Measurements from ENCODE around the gene TREM2. TPM values are rescaled to one million over a fixed set of nuclear protein-coding genes. Genes with fewer than 3 reads are reported as not detected.

TREM2 gene
- polyA plus RNA-seq, 2 donors, result 0.49 to 0.84 TPM

- Histone ChIP-seq H3K4me3 (ENCODE audit: low read depth in 1 of 2, low read length in 2 of 2) (no peak overlapping the region), H3K4me1 (ENCODE audit: control insufficient read depth in 2 of 2, insufficient read depth in 2 of 2, low read length in 1 of 2) (peaks cover 0 to under 1% of the 10 kb centered on the region in 2 donors), H3K27ac (ENCODE audit: low read depth in 2 of 2, low read length in 1 of 2) (no peak overlapping the region), H3K27me3 (ENCODE audit: control insufficient read depth in 1 of 2, insufficient read depth in 2 of 2, low read length in 2 of 2) (no peaks in the 10 kb centered on the region), H3K9me3 (ENCODE audit: control insufficient read depth in 2 of 2, insufficient read depth in 1 of 2, low read depth in 1 of 2, low read length in 1 of 2) (peaks cover 3% of the 10 kb centered on the region in 2 donors), H3K36me3 (ENCODE audit: control insufficient read depth in 2 of 2, insufficient read depth in 2 of 2, low read length in 1 of 2) (no peaks in the 10 kb centered on the region)
- 70 to 74% methylated on average over 10 of the region's 10 CpGs for WGBS, 2 donors
Measured at GRCh38 chr6:41186031-41186562, 23.2 kb upstream of the TREM2 start.

DNA sequence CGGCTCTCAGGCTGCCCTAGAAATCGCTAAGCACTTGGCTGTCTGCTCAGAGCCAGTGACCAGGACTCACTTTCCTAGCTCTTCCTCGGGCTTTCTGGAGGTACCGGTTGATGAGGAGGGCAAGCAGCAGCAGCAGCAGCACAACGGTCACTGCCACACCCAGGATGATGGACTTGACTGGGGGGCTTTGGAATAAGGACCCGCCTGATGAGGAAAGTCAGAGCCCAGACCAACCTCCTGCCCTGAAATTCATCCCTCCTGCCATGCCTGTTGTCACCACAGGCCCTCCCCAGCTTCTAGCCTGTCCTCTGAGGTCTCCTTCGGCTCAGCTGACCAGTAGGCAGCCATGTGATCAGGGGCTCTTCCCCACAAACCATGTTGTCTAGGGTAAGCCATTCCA is 21.8 kb upstream of the TREM2 start:
- no peak overlapping the region for H3K4me3 ChIP-seq (ENCODE audit: low read depth in 1 of 2, low read length in 2 of 2)
- no peaks in the 10 kb centered on the region for H3K4me1 ChIP-seq (ENCODE audit: control insufficient read depth in 2 of 2, insufficient read depth in 2 of 2, low read length in 1 of 2)
- H3K9me3 ChIP-seq (ENCODE audit: control insufficient read depth in 2 of 2, insufficient read depth in 1 of 2, low read depth in 1 of 2, low read length in 1 of 2), result peaks cover 1 to 3% of the 10 kb centered on the region in 2 donors
- no peaks in the 10 kb centered on the region for H3K36me3 ChIP-seq (ENCODE audit: control insufficient read depth in 2 of 2, insufficient read depth in 2 of 2, low read length in 1 of 2)
- no peak overlapping the region for H3K27ac ChIP-seq (ENCODE audit: low read depth in 2 of 2, low read length in 1 of 2)
- no peaks in the 10 kb centered on the region for H3K27me3 ChIP-seq (ENCODE audit: control insufficient read depth in 1 of 2, insufficient read depth in 2 of 2, low read length in 2 of 2)
- 79 to 81% methylated on average over 7 of the region's 7 CpGs for WGBS, 2 donors

- no peaks in the 10 kb centered on the region for H3K9me3 ChIP-seq (ENCODE audit: control insufficient read depth in 2 of 2, insufficient read depth in 1 of 2, low read depth in 1 of 2, low read length in 1 of 2)
- no peak overlapping the region for H3K27ac ChIP-seq (ENCODE audit: low read depth in 2 of 2, low read length in 1 of 2)
- H3K4me3 ChIP-seq (ENCODE audit: low read depth in 1 of 2, low read length in 2 of 2), result no peak overlapping the region
- H3K36me3 ChIP-seq (ENCODE audit: control insufficient read depth in 2 of 2, insufficient read depth in 2 of 2, low read length in 1 of 2), result no peaks in the 10 kb centered on the region
- H3K27me3 ChIP-seq (ENCODE audit: control insufficient read depth in 1 of 2, insufficient read depth in 2 of 2, low read length in 2 of 2), result no peaks in the 10 kb centered on the region
- H3K4me1 ChIP-seq (ENCODE audit: control insufficient read depth in 2 of 2, insufficient read depth in 2 of 2, low read length in 1 of 2), result no peaks in the 10 kb centered on the region
- 71 to 75% methylated on average over 4 of the region's 4 CpGs for WGBS, 2 donors
Measured at GRCh38 chr6:41182069-41183034, 19.4 kb upstream of the TREM2 start.

DNA sequence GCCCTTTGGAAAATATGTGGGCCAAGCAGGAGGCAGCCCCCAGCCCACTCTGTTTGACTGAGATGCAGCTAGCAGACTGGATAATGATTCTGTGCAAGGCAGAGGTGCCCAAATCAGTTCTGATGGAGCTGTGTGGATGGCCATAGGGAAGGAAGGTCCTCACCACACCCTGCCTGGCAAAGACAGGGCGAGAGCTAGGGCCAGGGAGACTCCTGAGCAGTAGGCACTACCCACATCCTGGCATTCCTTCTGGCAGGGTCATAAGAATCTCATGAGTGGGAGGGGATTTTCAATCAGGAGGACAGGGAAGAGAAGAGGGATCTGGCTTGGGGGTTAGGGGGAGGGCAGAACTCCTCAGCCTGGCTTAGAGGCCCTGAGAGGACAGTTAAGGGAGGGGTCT is 18.6 kb upstream of the TREM2 start:
- Histone ChIP-seq H3K9me3 (ENCODE audit: control insufficient read depth in 2 of 2, insufficient read depth in 1 of 2, low read depth in 1 of 2, low read length in 1 of 2) (no peaks in the 10 kb centered on the region), H3K4me1 (ENCODE audit: control insufficient read depth in 2 of 2, insufficient read depth in 2 of 2, low read length in 1 of 2) (no peaks in the 10 kb centered on the region), H3K27me3 (ENCODE audit: control insufficient read depth in 1 of 2, insufficient read depth in 2 of 2, low read length in 2 of 2) (no peaks in the 10 kb centered on the region), H3K4me3 (ENCODE audit: low read depth in 1 of 2, low read length in 2 of 2) (no peak overlapping the region), H3K27ac (ENCODE audit: low read depth in 2 of 2, low read length in 1 of 2) (no peak overlapping the region), H3K36me3 (ENCODE audit: control insufficient read depth in 2 of 2, insufficient read depth in 2 of 2, low read length in 1 of 2) (no peaks in the 10 kb centered on the region)
- WGBS, 2 donors, result 26 to 43% methylated on average over 1 of the region's 1 CpG

DNA sequence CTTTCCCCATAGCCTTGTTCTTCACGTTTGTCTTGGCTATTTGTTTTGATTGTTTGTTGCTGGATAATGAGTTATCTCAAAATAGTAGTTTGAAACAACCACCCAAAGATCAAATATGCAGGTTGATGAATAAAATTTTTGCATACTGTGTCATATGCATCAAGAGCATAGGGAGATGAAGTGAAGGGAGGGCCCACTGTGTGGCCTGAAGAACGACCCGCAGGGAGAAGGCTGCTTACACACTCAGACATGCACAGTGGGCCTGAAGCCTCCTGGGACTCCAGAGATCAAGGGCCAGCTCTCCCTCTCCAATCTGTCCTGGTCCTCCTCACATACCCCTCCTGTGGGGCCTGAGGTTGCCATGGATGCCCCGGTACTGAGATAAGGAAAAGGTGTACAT is 16.2 kb upstream of the TREM2 start:
- no peaks in the 10 kb centered on the region for H3K9me3 ChIP-seq (ENCODE audit: control insufficient read depth in 2 of 2, insufficient read depth in 1 of 2, low read depth in 1 of 2, low read length in 1 of 2)
- no peaks in the 10 kb centered on the region for H3K36me3 ChIP-seq (ENCODE audit: control insufficient read depth in 2 of 2, insufficient read depth in 2 of 2, low read length in 1 of 2)
- no peak overlapping the region for H3K4me3 ChIP-seq (ENCODE audit: low read depth in 1 of 2, low read length in 2 of 2)
- H3K27ac ChIP-seq (ENCODE audit: low read depth in 2 of 2, low read length in 1 of 2), result no peak overlapping the region
- H3K4me1 ChIP-seq (ENCODE audit: control insufficient read depth in 2 of 2, insufficient read depth in 2 of 2, low read length in 1 of 2), result no peaks in the 10 kb centered on the region
- WGBS, 2 donors, result 65 to 75% methylated on average over 4 of the region's 4 CpGs
- H3K27me3 ChIP-seq (ENCODE audit: control insufficient read depth in 1 of 2, insufficient read depth in 2 of 2, low read length in 2 of 2), result no peaks in the 10 kb centered on the region

DNA sequence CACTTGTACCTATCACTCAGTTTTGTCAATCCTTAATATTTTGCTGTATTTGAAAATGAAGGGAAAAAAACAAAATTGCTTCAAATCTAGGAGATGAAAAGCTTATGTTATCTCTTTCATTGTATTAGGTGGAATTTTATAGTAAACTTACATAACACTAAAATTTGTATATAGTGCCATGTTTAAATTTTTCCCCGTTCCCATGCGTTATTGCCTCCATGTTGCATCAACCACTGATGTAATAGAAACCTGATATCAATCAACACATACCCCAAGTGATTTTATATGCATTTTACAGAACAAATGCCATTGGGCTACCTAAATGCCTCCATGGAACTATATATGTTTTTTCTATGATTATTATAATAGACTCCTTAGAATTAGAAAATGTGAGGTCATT is 14.8 kb upstream of the TREM2 start:
- H3K36me3 ChIP-seq (ENCODE audit: control insufficient read depth in 2 of 2, insufficient read depth in 2 of 2, low read length in 1 of 2), result no peaks in the 10 kb centered on the region
- H3K4me3 ChIP-seq (ENCODE audit: low read depth in 1 of 2, low read length in 2 of 2), result no peak overlapping the region
- no peaks in the 10 kb centered on the region for H3K9me3 ChIP-seq (ENCODE audit: control insufficient read depth in 2 of 2, insufficient read depth in 1 of 2, low read depth in 1 of 2, low read length in 1 of 2)
- 93 to 94% methylated on average over 2 of the region's 2 CpGs for WGBS, 2 donors
- H3K4me1 ChIP-seq (ENCODE audit: control insufficient read depth in 2 of 2, insufficient read depth in 2 of 2, low read length in 1 of 2), result no peaks in the 10 kb centered on the region
- H3K27me3 ChIP-seq (ENCODE audit: control insufficient read depth in 1 of 2, insufficient read depth in 2 of 2, low read length in 2 of 2), result no peaks in the 10 kb centered on the region
- no peak overlapping the region for H3K27ac ChIP-seq (ENCODE audit: low read depth in 2 of 2, low read length in 1 of 2)

DNA sequence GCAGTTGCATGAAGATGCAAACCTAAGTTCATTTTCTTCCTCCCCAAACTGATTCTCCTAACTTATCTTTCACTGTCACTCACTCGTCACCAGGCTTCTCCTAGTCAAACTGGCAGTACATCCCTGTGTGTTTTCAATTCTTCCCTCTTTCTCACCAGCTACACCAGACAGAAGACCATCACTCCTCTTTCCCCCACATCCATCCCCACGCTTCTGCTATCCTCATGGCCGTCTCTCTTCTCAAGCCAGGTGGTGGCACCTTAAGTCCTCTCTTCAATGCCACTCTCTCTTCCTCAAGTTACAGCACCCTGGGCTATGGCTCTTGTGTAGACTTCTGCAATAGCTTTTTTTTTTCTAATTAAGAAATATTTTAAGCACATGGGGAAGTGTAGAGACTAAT is 14.4 kb upstream of the TREM2 start:
- Histone ChIP-seq H3K36me3 (ENCODE audit: control insufficient read depth in 2 of 2, insufficient read depth in 2 of 2, low read length in 1 of 2) (no peaks in the 10 kb centered on the region), H3K4me3 (ENCODE audit: low read depth in 1 of 2, low read length in 2 of 2) (no peak overlapping the region), H3K27ac (ENCODE audit: low read depth in 2 of 2, low read length in 1 of 2) (no peak overlapping the region), H3K9me3 (ENCODE audit: control insufficient read depth in 2 of 2, insufficient read depth in 1 of 2, low read depth in 1 of 2, low read length in 1 of 2) (no peaks in the 10 kb centered on the region), H3K4me1 (ENCODE audit: control insufficient read depth in 2 of 2, insufficient read depth in 2 of 2, low read length in 1 of 2) (no peaks in the 10 kb centered on the region), H3K27me3 (ENCODE audit: control insufficient read depth in 1 of 2, insufficient read depth in 2 of 2, low read length in 2 of 2) (no peaks in the 10 kb centered on the region)
- WGBS, 2 donors, result 71 to 75% methylated on average over 3 of the region's 3 CpGs

- Histone ChIP-seq H3K36me3 (ENCODE audit: control insufficient read depth in 2 of 2, insufficient read depth in 2 of 2, low read length in 1 of 2) (no peaks in the 10 kb centered on the region), H3K9me3 (ENCODE audit: control insufficient read depth in 2 of 2, insufficient read depth in 1 of 2, low read depth in 1 of 2, low read length in 1 of 2) (no peaks in the 10 kb centered on the region), H3K27ac (ENCODE audit: low read depth in 2 of 2, low read length in 1 of 2) (no peak overlapping the region), H3K4me3 (ENCODE audit: low read depth in 1 of 2, low read length in 2 of 2) (no peak overlapping the region), H3K4me1 (ENCODE audit: control insufficient read depth in 2 of 2, insufficient read depth in 2 of 2, low read length in 1 of 2) (no peaks in the 10 kb centered on the region), H3K27me3 (ENCODE audit: control insufficient read depth in 1 of 2, insufficient read depth in 2 of 2, low read length in 2 of 2) (no peaks in the 10 kb centered on the region)
- WGBS, 2 donors, result 84 to 85% methylated on average over 12 of the region's 12 CpGs
Measured at GRCh38 chr6:41176189-41176588, 13.3 kb upstream of the TREM2 start.

GRCh38 chr6:41175084-41175483 is 12.2 kb upstream of the TREM2 start:
- H3K4me3 ChIP-seq (ENCODE audit: low read depth in 1 of 2, low read length in 2 of 2), result no peak overlapping the region
- WGBS, 2 donors, result 77 to 96% methylated on average over 1 of the region's 1 CpG
- no peaks in the 10 kb centered on the region for H3K9me3 ChIP-seq (ENCODE audit: control insufficient read depth in 2 of 2, insufficient read depth in 1 of 2, low read depth in 1 of 2, low read length in 1 of 2)
- H3K4me1 ChIP-seq (ENCODE audit: control insufficient read depth in 2 of 2, insufficient read depth in 2 of 2, low read length in 1 of 2), result no peaks in the 10 kb centered on the region
- H3K27ac ChIP-seq (ENCODE audit: low read depth in 2 of 2, low read length in 1 of 2), result no peak overlapping the region
- H3K36me3 ChIP-seq (ENCODE audit: control insufficient read depth in 2 of 2, insufficient read depth in 2 of 2, low read length in 1 of 2), result no peaks in the 10 kb centered on the region
- H3K27me3 ChIP-seq (ENCODE audit: control insufficient read depth in 1 of 2, insufficient read depth in 2 of 2, low read length in 2 of 2), result no peaks in the 10 kb centered on the region

GRCh38 chr6:41174610-41175009 is 11.7 kb upstream of the TREM2 start:
- WGBS, 2 donors, result 68 to 72% methylated on average over 2 of the region's 2 CpGs
- no peaks in the 10 kb centered on the region for H3K36me3 ChIP-seq (ENCODE audit: control insufficient read depth in 2 of 2, insufficient read depth in 2 of 2, low read length in 1 of 2)
- no peaks in the 10 kb centered on the region for H3K27me3 ChIP-seq (ENCODE audit: control insufficient read depth in 1 of 2, insufficient read depth in 2 of 2, low read length in 2 of 2)
- no peaks in the 10 kb centered on the region for H3K9me3 ChIP-seq (ENCODE audit: control insufficient read depth in 2 of 2, insufficient read depth in 1 of 2, low read depth in 1 of 2, low read length in 1 of 2)
- no peak overlapping the region for H3K4me3 ChIP-seq (ENCODE audit: low read depth in 1 of 2, low read length in 2 of 2)
- no peaks in the 10 kb centered on the region for H3K4me1 ChIP-seq (ENCODE audit: control insufficient read depth in 2 of 2, insufficient read depth in 2 of 2, low read length in 1 of 2)
- H3K27ac ChIP-seq (ENCODE audit: low read depth in 2 of 2, low read length in 1 of 2), result no peak overlapping the region

Data from esophagus (tissue), 2 donors.